ENCODE results near the gene SYT2. TPM values are rescaled to one million over a fixed set of nuclear protein-coding genes. Genes with fewer than 3 reads are reported as not detected.
"Not testable (repeated sequence)": the region's sequence is repeated elsewhere in the genome, so short reads cannot be mapped to it uniquely, and the experiment has no call there.

Gene SYT2
- total RNA-seq, 1 donor from 2014 or later: not detected

DNA sequence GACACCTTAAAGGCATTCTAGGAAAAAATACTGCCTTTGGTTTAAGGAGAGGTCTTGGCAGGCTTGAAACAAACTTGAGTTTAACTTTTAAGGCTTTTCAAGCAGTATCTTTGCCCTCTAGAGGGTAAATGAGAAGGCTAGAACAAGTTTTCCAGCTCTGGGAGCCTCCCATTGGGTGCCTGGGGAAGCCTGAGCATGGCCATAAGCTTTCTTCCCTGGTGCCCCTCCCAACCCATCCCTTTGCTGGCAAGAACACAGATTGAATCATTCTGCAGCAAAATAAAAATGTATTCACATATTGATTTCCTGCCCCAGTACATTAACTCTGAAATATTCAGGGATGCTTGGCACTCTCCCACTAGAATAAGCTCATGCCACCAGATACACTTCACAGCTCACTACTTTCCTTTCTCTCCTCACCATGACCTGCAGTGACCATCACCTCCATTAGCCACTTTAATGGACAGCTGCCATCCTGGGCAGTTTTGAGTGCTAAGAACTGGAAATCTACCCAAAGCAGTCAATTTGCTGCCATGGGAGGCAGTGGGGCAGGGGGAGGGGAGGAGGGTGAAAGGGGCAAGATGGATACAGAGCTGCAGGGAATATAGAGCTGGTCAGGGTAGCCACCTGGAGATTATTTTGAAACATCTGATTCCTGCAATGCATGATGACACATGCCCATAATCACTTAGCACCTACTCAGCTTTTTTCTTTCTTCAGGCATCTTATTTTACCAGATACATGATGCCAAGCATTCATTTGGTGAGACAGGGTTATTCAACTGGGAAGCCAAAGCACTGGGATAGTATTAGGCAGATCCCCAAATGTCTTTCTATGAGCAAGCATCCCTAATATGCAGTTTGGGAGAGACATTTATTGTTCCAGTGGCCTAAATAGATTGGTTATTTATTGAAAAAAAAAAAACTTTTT, 140.6 kb downstream of the SYT2 start:
- intact Hi-C loops (cut with micrococcal nuclease): loop anchor here (5.0 to 10.0 kb wide), 3 partner anchors 67 to 227 kb away; partner anchors contain the start of gene UBE2T
- Mint-ChIP-seq H3K9me3 (no peaks in the 10 kb centered on the region), H3K4me3 (ENCODE audit: low read depth) (no peak overlapping the region), H3K27ac (no peak overlapping the region), H3K27me3 (ENCODE audit: low read depth) (no peaks in the 10 kb centered on the region), H3K4me1 (ENCODE audit: low read depth) (peaks cover 21% of the 10 kb centered on the region), H3K36me3 (ENCODE audit: low read depth) (peaks cover 12% of the 10 kb centered on the region)
- DNase-seq (ENCODE audit: low spot score): no peak

- Mint-ChIP-seq H3K9me3 (no peaks in the 10 kb centered on the region), H3K36me3 (ENCODE audit: low read depth) (peaks cover 12% of the 10 kb centered on the region), H3K4me1 (ENCODE audit: low read depth) (peaks cover 25% of the 10 kb centered on the region), H3K27me3 (ENCODE audit: low read depth) (no peaks in the 10 kb centered on the region), H3K4me3 (ENCODE audit: low read depth) (no peak overlapping the region), H3K27ac (no peak overlapping the region)
- no peak for DNase-seq (ENCODE audit: low spot score)
- intact Hi-C loops (cut with micrococcal nuclease): loop anchor here (5.0 kb wide), 1 partner anchor 227 kb away; the partner anchor contains the start of gene UBE2T
Observed at GRCh38 chr1:202568826-202569225, 141.4 kb downstream of the SYT2 start.

- Mint-ChIP-seq H3K9me3 (no peaks in the 10 kb centered on the region), H3K4me3 (ENCODE audit: low read depth) (no peak overlapping the region), H3K27me3 (ENCODE audit: low read depth) (no peaks in the 10 kb centered on the region), H3K27ac (no peak overlapping the region), H3K36me3 (ENCODE audit: low read depth) (peaks cover 12% of the 10 kb centered on the region), H3K4me1 (ENCODE audit: low read depth) (peaks cover 25% of the 10 kb centered on the region)
- intact Hi-C loops (cut with micrococcal nuclease): loop anchor here (5.0 kb wide), 1 partner anchor 226 kb away; the partner anchor contains the start of gene UBE2T
- DNase-seq (ENCODE audit: low spot score): no peak
Observed at GRCh38 chr1:202568410-202568809, 141.8 kb downstream of the SYT2 start.

DNA sequence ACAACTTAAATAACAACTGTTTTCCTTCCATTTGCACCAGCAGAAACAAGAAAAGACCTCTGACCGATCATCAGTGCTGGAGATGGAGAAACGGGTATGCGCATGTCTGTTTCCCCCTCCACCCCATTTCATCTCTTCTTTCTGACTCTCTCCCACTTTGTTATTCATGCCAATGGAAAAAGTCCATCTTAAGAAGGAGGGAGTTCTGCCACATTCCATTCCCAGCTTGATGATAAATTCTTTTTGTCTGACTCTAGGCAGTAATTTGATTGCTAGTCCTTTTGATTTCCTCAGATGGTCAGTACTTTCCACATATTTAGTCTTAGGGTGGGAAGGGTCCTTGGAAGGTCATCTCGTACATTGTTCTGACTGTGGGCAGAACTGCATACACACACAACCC, 142.5 kb downstream of the SYT2 start:
- H3K27me3 Mint-ChIP-seq (ENCODE audit: low read depth): no peaks in the 10 kb centered on the region
- no peaks in the 10 kb centered on the region for H3K9me3 Mint-ChIP-seq
- H3K4me1 Mint-ChIP-seq (ENCODE audit: low read depth): peaks cover 25% of the 10 kb centered on the region
- no peak for DNase-seq (ENCODE audit: low spot score)
- H3K36me3 Mint-ChIP-seq (ENCODE audit: low read depth): peaks cover 12% of the 10 kb centered on the region
- H3K4me3 Mint-ChIP-seq (ENCODE audit: low read depth): no peak overlapping the region
- no peak overlapping the region for H3K27ac Mint-ChIP-seq
- intact Hi-C loops (cut with micrococcal nuclease): loop anchor here (5.0 kb wide), 1 partner anchor 225 kb away; the partner anchor contains the start of gene UBE2T

- H3K27ac Mint-ChIP-seq: no peak overlapping the region
- no peak for DNase-seq (ENCODE audit: low spot score)
- H3K27me3 Mint-ChIP-seq (ENCODE audit: low read depth): no peaks in the 10 kb centered on the region
- H3K9me3 Mint-ChIP-seq: no peaks in the 10 kb centered on the region
- H3K36me3 Mint-ChIP-seq (ENCODE audit: low read depth): peaks cover 12% of the 10 kb centered on the region
- intact Hi-C loops (cut with micrococcal nuclease): loop anchor here (5.0 kb wide), 1 partner anchor 224 kb away; the partner anchor contains the start of gene UBE2T
- H3K4me3 Mint-ChIP-seq (ENCODE audit: low read depth): no peak overlapping the region
- H3K4me1 Mint-ChIP-seq (ENCODE audit: low read depth): peaks cover 31% of the 10 kb centered on the region
Observed at GRCh38 chr1:202565890-202566602, 144.2 kb downstream of the SYT2 start.

DNA sequence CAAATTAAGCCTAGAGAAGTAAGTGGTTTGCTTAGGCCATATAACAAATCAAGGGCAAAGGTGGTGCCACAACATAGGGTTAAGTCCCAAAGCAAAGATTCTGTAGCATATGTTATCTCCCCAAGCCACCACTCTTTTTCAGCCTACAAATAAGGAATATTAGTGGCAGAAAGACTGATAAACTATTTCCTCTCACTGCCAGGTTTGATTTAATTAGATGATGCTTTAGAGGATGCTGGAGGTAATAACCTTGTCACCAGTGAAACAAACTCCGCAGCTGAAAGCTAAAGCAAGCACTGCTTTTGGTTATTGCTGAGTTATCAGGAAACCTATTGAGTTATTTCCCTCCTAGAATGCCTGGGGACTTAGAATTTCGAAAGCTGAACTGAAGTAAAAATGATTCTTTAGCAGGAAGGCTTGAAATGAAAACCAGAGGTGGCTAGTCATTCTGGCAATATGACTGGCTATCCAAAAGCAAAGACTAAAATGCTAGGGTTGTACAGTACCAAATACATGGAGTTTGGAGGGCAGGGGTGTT, 145.2 kb downstream of the SYT2 start:
- no peaks in the 10 kb centered on the region for H3K9me3 Mint-ChIP-seq
- no peak overlapping the region for H3K4me3 Mint-ChIP-seq (ENCODE audit: low read depth)
- intact Hi-C loops (cut with micrococcal nuclease): loop anchor here (5.0 kb wide), 1 partner anchor 223 kb away; the partner anchor contains the start of gene UBE2T
- peaks cover 31% of the 10 kb centered on the region for H3K4me1 Mint-ChIP-seq (ENCODE audit: low read depth)
- peaks cover 12% of the 10 kb centered on the region for H3K36me3 Mint-ChIP-seq (ENCODE audit: low read depth)
- no peak for DNase-seq (ENCODE audit: low spot score)
- H3K27ac Mint-ChIP-seq: no peak overlapping the region
- H3K27me3 Mint-ChIP-seq (ENCODE audit: low read depth): no peaks in the 10 kb centered on the region

- no peak overlapping the region for H3K27ac Mint-ChIP-seq
- peaks cover 12% of the 10 kb centered on the region for H3K36me3 Mint-ChIP-seq (ENCODE audit: low read depth)
- no peak for DNase-seq (ENCODE audit: low spot score)
- intact Hi-C loops (cut with micrococcal nuclease): no loop called here
- H3K27me3 Mint-ChIP-seq (ENCODE audit: low read depth): peaks cover 2% of the 10 kb centered on the region
- no peak overlapping the region for H3K4me3 Mint-ChIP-seq (ENCODE audit: low read depth)
- peaks cover 31% of the 10 kb centered on the region for H3K4me1 Mint-ChIP-seq (ENCODE audit: low read depth)
- no peaks in the 10 kb centered on the region for H3K9me3 Mint-ChIP-seq
Observed at GRCh38 chr1:202563818-202564217, 146.4 kb downstream of the SYT2 start.

GRCh38 chr1:202562444-202563060, 147.7 kb downstream of the SYT2 start:
- intact Hi-C loops (cut with micrococcal nuclease): no loop called here
- Mint-ChIP-seq H3K36me3 (ENCODE audit: low read depth) (peaks cover 5% of the 10 kb centered on the region), H3K9me3 (no peaks in the 10 kb centered on the region), H3K27me3 (ENCODE audit: low read depth) (peaks cover 4% of the 10 kb centered on the region), H3K4me3 (ENCODE audit: low read depth) (no peak overlapping the region), H3K27ac (no peak overlapping the region), H3K4me1 (ENCODE audit: low read depth) (peaks cover 30% of the 10 kb centered on the region)
- DNase-seq (ENCODE audit: low spot score): no peak

DNA sequence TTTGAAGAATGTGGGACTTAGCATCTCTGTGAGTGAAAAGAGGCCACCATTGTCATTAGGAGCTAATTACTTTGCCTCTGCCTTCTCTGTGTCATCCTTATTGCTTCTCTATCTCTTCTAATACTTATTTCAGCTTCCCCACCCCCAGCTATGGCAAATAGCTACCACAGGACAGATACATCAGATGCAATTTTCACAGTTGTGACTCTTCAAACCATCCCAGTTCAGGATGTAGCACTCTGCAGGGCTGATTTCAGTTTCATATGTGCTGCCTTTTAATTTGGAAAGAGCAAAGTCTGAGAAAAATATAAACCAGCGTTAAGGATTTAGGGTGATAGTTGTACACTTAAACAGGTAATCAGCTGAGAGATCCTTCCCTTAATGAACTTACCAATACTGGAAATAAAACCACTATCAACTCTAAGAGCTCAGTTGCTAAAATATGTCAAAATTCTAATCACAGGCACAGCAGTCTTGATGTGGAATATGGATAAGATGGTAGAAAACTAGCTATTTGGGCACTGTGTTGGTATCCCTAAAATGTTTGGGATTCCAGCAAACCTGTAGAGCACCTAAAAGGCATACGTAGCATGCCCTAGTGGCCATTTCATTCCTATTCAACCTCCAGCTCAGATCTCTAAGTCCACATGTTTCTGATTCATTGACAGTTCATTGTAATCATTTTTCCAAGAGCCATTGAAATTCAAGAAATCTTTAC, 148.4 kb downstream of the SYT2 start:
- Mint-ChIP-seq H3K27ac (no peak overlapping the region), H3K4me3 (ENCODE audit: low read depth) (no peak overlapping the region), H3K4me1 (ENCODE audit: low read depth) (peaks cover 24% of the 10 kb centered on the region), H3K9me3 (no peaks in the 10 kb centered on the region), H3K27me3 (ENCODE audit: low read depth) (peaks cover 4% of the 10 kb centered on the region), H3K36me3 (ENCODE audit: low read depth) (no peaks in the 10 kb centered on the region)
- DNase-seq (ENCODE audit: low spot score): no peak
- intact Hi-C loops (cut with micrococcal nuclease): no loop called here

DNA sequence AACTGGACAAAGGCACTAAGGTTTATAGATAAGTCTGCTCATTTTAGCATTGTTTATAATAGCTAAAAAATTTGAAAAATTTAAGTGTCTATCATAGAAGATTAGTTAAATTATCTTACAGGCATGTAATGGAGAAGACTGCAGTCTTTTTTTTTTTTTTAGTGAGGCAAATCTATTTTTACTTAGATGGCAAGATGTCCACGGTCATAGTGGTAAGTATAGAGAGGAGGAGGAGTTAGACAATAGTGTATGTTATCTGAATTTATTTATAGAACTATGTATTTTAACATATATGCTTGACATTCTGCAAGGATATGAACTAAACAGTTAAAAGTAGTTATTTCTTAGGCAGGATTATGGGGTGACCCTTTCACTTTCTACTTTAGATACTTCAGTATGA, 149.0 kb downstream of the SYT2 start:
- H3K36me3 Mint-ChIP-seq (ENCODE audit: low read depth): no peaks in the 10 kb centered on the region
- no peak overlapping the region for H3K27ac Mint-ChIP-seq
- no peak for DNase-seq (ENCODE audit: low spot score)
- intact Hi-C loops (cut with micrococcal nuclease): no loop called here
- no peaks in the 10 kb centered on the region for H3K9me3 Mint-ChIP-seq
- H3K4me3 Mint-ChIP-seq (ENCODE audit: low read depth): no peak overlapping the region
- peaks cover 21% of the 10 kb centered on the region for H3K4me1 Mint-ChIP-seq (ENCODE audit: low read depth)
- peaks cover 4% of the 10 kb centered on the region for H3K27me3 Mint-ChIP-seq (ENCODE audit: low read depth)

DNA sequence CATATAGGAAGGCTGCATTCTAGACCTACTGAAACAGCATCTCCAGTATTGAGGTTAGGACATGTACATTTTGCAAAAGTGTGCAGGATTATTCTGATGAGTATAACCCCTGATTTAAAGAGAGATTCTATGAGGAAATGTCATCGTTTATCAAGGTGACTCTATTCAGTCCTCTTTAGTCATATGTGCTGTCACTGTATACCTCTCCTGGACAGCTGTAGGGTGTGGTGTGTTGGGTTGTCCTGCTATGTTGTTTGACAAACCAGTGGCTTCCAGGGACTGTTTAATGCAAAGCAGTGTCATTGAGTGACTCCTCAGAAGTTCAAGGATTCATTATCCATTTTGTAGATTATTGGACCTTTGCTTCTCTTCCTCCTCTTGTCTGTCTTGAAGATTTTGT, 152.6 kb downstream of the SYT2 start:
- intact Hi-C loops (cut with micrococcal nuclease); H3K36me3 Mint-ChIP-seq (ENCODE audit: low read depth); H3K27me3 Mint-ChIP-seq (ENCODE audit: low read depth); H3K27ac Mint-ChIP-seq; H3K9me3 Mint-ChIP-seq; DNase-seq (ENCODE audit: low spot score); H3K4me3 Mint-ChIP-seq (ENCODE audit: low read depth): not testable (repeated sequence)
- H3K4me1 Mint-ChIP-seq (ENCODE audit: low read depth): peaks cover 15% of the 10 kb centered on the region

- H3K27ac Mint-ChIP-seq; H3K27me3 Mint-ChIP-seq (ENCODE audit: low read depth); intact Hi-C loops (cut with micrococcal nuclease); DNase-seq (ENCODE audit: low spot score); H3K4me1 Mint-ChIP-seq (ENCODE audit: low read depth); H3K4me3 Mint-ChIP-seq (ENCODE audit: low read depth); H3K36me3 Mint-ChIP-seq (ENCODE audit: low read depth); H3K9me3 Mint-ChIP-seq: not testable (repeated sequence)
Observed at GRCh38 chr1:202556037-202556436, 154.2 kb downstream of the SYT2 start.

Measured in activated T-helper 2 cell treated with anti-CD3 and anti-CD28 coated beads, Interferon-gamma antibody, Interleukin-2, Interleukin-4, amounts not matched to agents 10 μg/mL and 5 μg/mL and 100 μg/mL, durations not matched to agents 14 hours and 24 hours and 36 hours (primary cell).